Brain microvascular endothelial cell (primary cell): ENCODE results near the gene KAZN.

Experiments
- DNase-seq: peaks from one replicate; pipeline ENCODE4 v3.0.0-alpha.2; 2020
- H3K27ac ChIP-seq: fragments of 250-450 bp; sonication (Bioruptor Pico); 2 replicates; pipeline ENCODE4 v1.5.1; 2020; ENCODE audit warnings: mild to moderate bottlenecking, moderate library complexity
- H3K27me3 ChIP-seq: fragments of 250-450 bp; sonication (Bioruptor Pico); replicated peaks from 2 replicates; pipeline ENCODE4 v1.5.1; 2020; ENCODE audit warnings: mild to moderate bottlenecking
- H3K36me3 ChIP-seq: fragments of 250-450 bp; sonication (Bioruptor Pico); replicated peaks from 2 replicates; pipeline ENCODE4 v1.5.1; 2020; ENCODE audit warnings: mild to moderate bottlenecking
- H3K4me3 ChIP-seq: 2 replicates; pipeline ENCODE4 v1.5.1; 2011; ENCODE audit warnings: low read depth, mild to moderate bottlenecking, control low read depth, low read length, moderate library complexity
- CTCF ChIP-seq: IDR thresholded peaks from 2 replicates; pipeline ENCODE4 v1.5.1; 2011; ENCODE audit warnings: low read depth, mild to moderate bottlenecking, moderate library complexity, low read length, control low read depth, inconsistent platforms; ENCODE audit errors: missing control alignments
- in situ Hi-C: cut with HindIII; loops from 2 replicates; pipeline ENCODE4 v1.10.0; 2017; ENCODE audit warnings: low sequenced_read_pairs, low pct_ligation_motif_present

KAZN gene

GRCh38 chr1:15100880-15101760, 502.6 kb downstream of the KAZN start:
- Histone ChIP-seq H3K4me3 (no peak overlapping the region), H3K36me3 (no peaks in the 10 kb centered on the region), H3K27ac (no peak overlapping the region), H3K27me3 (peaks cover 4% of the 10 kb centered on the region)
- in situ Hi-C loops: no loop called here
- TF ChIP-seq CTCF: no peak
- DNase-seq: no peak

DNA sequence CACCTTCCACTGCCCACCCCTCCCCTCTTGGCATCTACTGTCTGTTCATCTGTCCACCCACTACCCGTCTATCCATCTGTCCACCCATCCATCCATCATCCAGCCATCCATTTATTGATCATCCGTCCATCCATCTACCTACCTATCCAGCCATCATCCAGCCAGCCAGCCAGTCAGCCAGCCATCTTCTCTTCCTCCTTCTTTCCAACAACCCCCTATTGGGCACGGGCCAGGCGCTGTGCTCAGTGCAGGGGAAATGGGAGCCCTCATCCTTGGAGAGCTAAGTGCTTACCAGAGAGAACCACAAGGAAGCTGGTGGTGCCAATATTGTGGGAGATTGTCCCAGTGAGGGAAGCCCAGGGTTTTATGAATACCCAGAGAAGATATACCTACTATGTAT, 503.3 kb downstream of the KAZN start:
- DNase-seq: no peak
- in situ Hi-C loops: no loop called here
- no peak overlapping the region for H3K27ac ChIP-seq
- H3K4me3 ChIP-seq: no peak overlapping the region
- no peak for TF ChIP-seq CTCF
- peaks cover 4% of the 10 kb centered on the region for H3K27me3 ChIP-seq
- H3K36me3 ChIP-seq: no peaks in the 10 kb centered on the region

DNA sequence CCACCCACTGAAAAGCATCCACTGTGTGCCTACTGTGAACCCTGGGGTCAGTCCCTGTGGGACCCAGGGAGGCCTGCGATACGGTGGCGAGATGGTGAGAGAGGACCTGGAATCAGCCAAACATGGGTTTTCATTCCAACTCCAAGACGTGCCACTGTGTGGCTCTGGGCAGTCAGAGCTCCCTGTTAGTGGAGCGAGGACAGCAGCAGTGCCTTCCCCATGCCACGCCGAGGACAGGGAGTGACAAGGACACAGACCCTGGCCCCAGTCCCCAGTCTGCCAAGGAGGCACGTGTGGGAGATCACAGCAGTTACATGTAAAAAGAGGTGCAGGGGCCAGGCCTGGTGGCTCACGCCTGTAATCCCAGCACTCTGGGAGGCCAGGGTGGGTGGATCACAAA, 504.2 kb downstream of the KAZN start:
- TF ChIP-seq CTCF: no peak
- Histone ChIP-seq H3K36me3 (no peaks in the 10 kb centered on the region), H3K4me3 (no peak overlapping the region), H3K27ac (no peak overlapping the region), H3K27me3 (peaks cover 4% of the 10 kb centered on the region)
- DNase-seq: no peak
- in situ Hi-C loops: no loop called here

GRCh38 chr1:15103211-15103610, 504.7 kb downstream of the KAZN start:
- Histone ChIP-seq H3K36me3 (no peaks in the 10 kb centered on the region), H3K27me3 (peaks cover 4% of the 10 kb centered on the region), H3K4me3 (no peak overlapping the region), H3K27ac (no peak overlapping the region)
- no peak for DNase-seq
- in situ Hi-C loops: no loop called here
- TF ChIP-seq CTCF: no peak

DNA sequence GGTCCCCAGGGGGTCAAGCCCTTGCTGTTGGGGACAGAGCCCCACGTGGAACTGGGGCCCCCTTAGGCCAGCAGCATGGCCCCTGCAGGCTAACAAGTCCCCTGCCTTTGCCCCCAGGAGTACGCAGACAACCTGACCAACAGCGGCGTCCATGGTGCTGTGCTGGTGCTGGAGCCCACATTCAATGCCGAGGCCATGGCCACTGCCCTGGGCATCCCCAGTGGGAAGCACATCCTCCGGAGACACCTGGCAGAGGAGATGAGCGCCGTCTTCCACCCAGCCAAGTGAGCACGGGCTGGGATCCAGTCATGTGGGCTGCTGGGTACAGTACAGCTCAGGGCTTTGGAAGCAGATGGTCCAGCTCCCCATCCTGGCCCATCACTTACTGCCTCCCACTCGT, 505.4 kb downstream of the KAZN start:
- Histone ChIP-seq H3K27ac (no peak overlapping the region), H3K36me3 (no peaks in the 10 kb centered on the region), H3K27me3 (peaks cover 4% of the 10 kb centered on the region), H3K4me3 (no peak overlapping the region)
- no peak for DNase-seq
- no peak for TF ChIP-seq CTCF
- in situ Hi-C loops: no loop called here

GRCh38 chr1:15104768-15105167, 506.3 kb downstream of the KAZN start:
- DNase-seq: no peak
- no peak overlapping the region for H3K27ac ChIP-seq
- no peak overlapping the region for H3K4me3 ChIP-seq
- TF ChIP-seq CTCF: no peak
- no peaks in the 10 kb centered on the region for H3K36me3 ChIP-seq
- H3K27me3 ChIP-seq: peaks cover 4% of the 10 kb centered on the region
- in situ Hi-C loops: no loop called here
